Nephron (organoid): ENCODE results near the gene GSE1.

Source experiments
- H3K27ac Mint-ChIP-seq, 3 experiments: 2 replicates each; pipeline ENCODE4 v1.8.0; 2020; ENCODE audit warnings: mixed read lengths in 3 of 3, mild to moderate bottlenecking in 2 of 3, moderate library complexity in 1 of 3
- H3K27me3 Mint-ChIP-seq: 2 replicates; pipeline ENCODE4 v1.8.0; 2021; ENCODE audit warnings: low read depth, mild to moderate bottlenecking, moderate library complexity, mixed read lengths
- H3K36me3 Mint-ChIP-seq: 2 replicates; pipeline ENCODE4 v1.8.0; 2020; ENCODE audit warnings: low read depth, mixed read lengths
- H3K4me1 Mint-ChIP-seq: 2 replicates; pipeline ENCODE4 v1.8.0; 2020; ENCODE audit warnings: mixed read lengths
- H3K4me3 Mint-ChIP-seq, 3 experiments: 2 replicates each; pipeline ENCODE4 v1.8.0; 2020; ENCODE audit warnings: mild to moderate bottlenecking in 3 of 3, mixed read lengths in 3 of 3, moderate library complexity in 2 of 3
- H3K9me3 Mint-ChIP-seq: 2 replicates; pipeline ENCODE4 v1.8.0; 2020; ENCODE audit warnings: mixed read lengths
- TF ChIP-seq, protein P1 (sequence below), 3 experiments: fragments of 200-600 bp; sonication (generic); IDR thresholded peaks; one replicate each; pipeline ENCODE4 v1.5.0; 2021; ENCODE audit warnings: antibody characterized with exemption in 3 of 3; ENCODE audit not compliant: unreplicated experiment in 3 of 3

GSE1 gene

DNA sequence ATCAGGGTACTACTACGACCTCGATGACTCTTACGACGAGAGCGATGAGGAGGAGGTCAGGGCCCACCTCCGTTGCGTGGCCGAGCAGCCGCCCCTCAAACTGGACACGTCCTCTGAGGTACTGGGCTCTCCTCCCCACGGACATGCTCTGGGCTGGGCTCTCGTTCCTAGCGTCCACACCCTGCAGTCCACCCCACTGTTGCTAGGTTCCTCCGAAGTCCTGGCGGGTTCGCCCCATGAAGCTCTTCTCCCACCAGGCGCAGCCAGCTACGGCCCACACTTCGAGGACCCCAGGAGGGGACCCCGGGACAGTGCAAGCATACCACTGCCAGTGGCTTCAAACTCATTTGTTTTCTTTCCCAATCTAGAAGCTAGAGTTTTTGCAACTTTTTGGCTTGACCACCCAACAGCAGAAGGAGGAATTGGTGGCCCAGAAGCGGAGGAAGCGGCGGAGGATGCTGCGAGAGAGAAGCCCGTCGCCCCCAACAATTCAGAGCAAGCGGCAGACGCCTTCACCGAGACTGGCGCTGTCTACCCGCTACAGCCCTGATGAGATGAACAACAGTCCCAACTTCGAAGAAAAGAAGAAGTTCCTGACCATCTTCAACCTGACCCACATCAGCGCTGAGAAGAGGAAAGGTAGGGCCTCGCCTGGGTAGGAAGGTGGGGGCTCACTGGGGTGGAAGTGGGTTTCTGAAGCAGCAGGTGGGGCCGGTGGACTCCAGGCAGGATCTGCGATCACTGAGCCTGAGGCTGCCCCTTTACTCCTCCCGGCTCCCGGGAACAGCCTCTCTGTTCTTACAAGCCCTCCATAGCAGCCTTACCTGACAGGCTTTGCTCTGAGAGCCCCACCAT, 50.1 kb downstream of the GSE1 start:
- TF ChIP-seq, protein P1, sequence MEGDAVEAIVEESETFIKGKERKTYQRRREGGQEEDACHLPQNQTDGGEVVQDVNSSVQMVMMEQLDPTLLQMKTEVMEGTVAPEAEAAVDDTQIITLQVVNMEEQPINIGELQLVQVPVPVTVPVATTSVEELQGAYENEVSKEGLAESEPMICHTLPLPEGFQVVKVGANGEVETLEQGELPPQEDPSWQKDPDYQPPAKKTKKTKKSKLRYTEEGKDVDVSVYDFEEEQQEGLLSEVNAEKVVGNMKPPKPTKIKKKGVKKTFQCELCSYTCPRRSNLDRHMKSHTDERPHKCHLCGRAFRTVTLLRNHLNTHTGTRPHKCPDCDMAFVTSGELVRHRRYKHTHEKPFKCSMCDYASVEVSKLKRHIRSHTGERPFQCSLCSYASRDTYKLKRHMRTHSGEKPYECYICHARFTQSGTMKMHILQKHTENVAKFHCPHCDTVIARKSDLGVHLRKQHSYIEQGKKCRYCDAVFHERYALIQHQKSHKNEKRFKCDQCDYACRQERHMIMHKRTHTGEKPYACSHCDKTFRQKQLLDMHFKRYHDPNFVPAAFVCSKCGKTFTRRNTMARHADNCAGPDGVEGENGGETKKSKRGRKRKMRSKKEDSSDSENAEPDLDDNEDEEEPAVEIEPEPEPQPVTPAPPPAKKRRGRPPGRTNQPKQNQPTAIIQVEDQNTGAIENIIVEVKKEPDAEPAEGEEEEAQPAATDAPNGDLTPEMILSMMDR (IDR thresholded peaks at IDR 0.05; ENCODE audit: unreplicated experiment in 3 of 3): no peak
- Mint-ChIP-seq H3K4me1 (peaks cover 19% of the 10 kb centered on the region), H3K27me3 (no peaks in the 10 kb centered on the region), H3K9me3 (no peaks in the 10 kb centered on the region), H3K36me3 (peaks cover 74% of the 10 kb centered on the region), H3K27ac (peak overlapping the region in 1 of 3 experiments; percentile 40), H3K4me3 (no peak overlapping the region)

DNA sequence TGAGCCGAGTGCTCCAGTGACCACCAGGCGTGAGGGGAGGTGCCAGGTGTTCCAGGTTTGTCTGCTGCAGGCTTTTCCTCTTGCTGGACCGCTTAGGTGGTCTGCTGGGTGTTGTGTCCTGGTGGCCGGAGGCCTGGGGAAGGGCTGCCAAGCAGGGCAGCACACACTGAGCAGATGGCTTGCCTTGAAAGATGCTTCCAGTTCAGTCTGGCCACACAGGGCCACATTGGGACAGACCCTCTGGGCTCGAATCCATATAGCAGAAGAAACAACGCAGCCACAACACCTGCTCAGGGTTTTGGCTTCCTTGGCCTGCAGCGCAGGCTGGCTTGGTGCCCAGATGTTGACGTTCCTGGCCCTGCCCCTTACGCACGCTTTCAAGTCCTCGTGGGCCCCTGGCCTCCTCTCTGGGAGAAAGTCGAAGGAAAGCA, 50.8 kb downstream of the GSE1 start:
- Mint-ChIP-seq H3K9me3 (no peaks in the 10 kb centered on the region), H3K27ac (no peak overlapping the region), H3K4me3 (no peak overlapping the region), H3K36me3 (peaks cover 73% of the 10 kb centered on the region), H3K27me3 (no peaks in the 10 kb centered on the region), H3K4me1 (peaks cover 19% of the 10 kb centered on the region)
- TF ChIP-seq, protein P1 (IDR thresholded peaks at IDR 0.05; ENCODE audit: unreplicated experiment in 3 of 3): no peak

DNA sequence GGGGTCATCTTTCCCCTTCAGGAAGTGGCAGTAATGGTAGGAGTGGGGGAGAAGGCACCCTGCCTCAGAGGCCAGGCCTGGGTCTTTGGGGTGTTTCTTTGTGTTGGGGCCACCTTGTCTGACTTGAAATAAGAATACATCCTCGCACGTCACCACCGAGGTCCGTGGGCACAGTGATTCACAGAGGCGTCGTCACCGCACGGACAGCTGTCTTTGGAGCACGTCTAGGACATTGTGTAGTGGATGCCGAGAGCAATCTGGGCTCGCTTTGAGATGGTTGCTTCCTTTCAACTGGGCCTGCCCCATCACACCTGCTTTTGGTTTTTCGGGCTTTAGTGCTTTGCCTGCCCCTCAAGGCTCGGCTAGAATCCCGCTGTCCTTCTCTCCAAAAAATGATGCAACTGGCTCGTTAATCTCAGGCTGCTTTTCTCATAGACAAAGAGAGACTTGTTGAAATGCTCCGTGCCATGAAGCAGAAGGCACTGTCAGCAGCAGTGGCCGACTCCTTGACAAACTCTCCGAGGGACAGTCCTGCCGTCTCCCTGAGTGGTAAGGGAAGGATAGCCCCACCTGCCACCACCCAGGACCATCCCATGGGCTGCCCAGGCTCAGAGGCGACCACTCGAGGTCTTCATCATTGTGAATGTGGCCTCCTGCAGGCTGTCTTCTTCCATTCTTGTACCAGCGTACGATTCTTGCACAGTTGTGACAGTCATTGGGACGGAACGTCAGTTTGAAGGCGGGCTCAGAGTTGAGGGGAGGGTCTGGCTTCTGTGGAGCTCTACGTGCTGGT, 51.7 kb downstream of the GSE1 start:
- TF ChIP-seq, protein P1 (IDR thresholded peaks at IDR 0.05; ENCODE audit: unreplicated experiment in 3 of 3): no peak
- no peaks in the 10 kb centered on the region for H3K9me3 Mint-ChIP-seq
- peaks cover 12% of the 10 kb centered on the region for H3K4me1 Mint-ChIP-seq
- no peaks in the 10 kb centered on the region for H3K27me3 Mint-ChIP-seq
- H3K36me3 Mint-ChIP-seq: peaks cover 72% of the 10 kb centered on the region
- H3K27ac Mint-ChIP-seq: no peak overlapping the region
- H3K4me3 Mint-ChIP-seq: no peak overlapping the region

DNA sequence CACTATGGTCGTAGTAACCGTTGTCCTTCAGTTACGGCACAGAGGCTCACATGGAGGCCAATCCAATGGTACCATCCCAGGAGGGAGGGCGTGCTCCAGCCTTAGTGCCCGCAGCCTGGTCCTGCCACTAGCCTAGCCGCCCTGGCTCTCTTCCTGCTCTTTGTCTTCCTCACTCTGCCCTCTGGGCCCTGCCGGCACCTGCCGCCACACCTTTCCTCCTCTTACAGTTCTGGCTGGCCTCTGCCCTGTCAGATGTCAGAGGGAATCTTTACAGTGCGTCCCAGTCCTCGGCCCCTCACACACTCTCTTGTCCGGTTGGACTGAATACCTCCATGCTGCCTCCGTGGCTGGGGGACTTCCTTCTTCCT, 52.2 kb downstream of the GSE1 start:
- TF ChIP-seq, protein P1 (IDR thresholded peaks at IDR 0.05; ENCODE audit: unreplicated experiment in 3 of 3): no peak
- H3K4me1 Mint-ChIP-seq: peaks cover 9% of the 10 kb centered on the region
- no peaks in the 10 kb centered on the region for H3K9me3 Mint-ChIP-seq
- H3K4me3 Mint-ChIP-seq: no peak overlapping the region
- peaks cover 75% of the 10 kb centered on the region for H3K36me3 Mint-ChIP-seq
- H3K27me3 Mint-ChIP-seq: no peaks in the 10 kb centered on the region
- no peak overlapping the region for H3K27ac Mint-ChIP-seq

DNA sequence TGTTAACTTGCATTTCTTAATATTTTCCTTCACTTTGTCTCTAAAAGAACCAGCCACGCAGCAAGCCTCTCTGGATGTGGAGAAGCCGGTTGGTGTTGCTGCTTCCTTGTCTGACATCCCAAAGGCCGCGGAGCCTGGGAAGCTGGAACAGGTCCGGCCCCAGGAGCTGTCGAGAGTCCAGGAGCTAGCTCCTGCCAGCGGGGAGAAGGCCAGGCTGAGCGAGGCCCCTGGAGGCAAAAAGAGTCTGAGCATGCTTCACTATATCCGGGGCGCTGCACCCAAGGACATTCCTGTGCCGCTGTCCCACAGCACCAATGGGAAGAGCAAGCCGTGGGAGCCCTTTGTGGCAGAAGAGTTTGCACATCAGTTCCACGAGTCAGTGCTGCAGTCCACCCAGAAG, 52.8 kb downstream of the GSE1 start:
- peaks cover 9% of the 10 kb centered on the region for H3K4me1 Mint-ChIP-seq

More for the DNA sequence above, 52.8 kb downstream of the GSE1 start:
- no peaks in the 10 kb centered on the region for H3K27me3 Mint-ChIP-seq
- H3K36me3 Mint-ChIP-seq: peaks cover 81% of the 10 kb centered on the region
- no peaks in the 10 kb centered on the region for H3K9me3 Mint-ChIP-seq
- TF ChIP-seq, protein P1 (IDR thresholded peaks at IDR 0.05; ENCODE audit: unreplicated experiment in 3 of 3): no peak
- H3K4me3 Mint-ChIP-seq: no peak overlapping the region
- no peak overlapping the region for H3K27ac Mint-ChIP-seq
